IPS-11a (cell line): ENCODE results near the gene MAML2.

Experiments
- H3K4me3 ChIP-seq: one replicate; pipeline ENCODE4 v1.5.1; 2013; ENCODE audit warnings: low read depth, low read length, control low read depth

Gene MAML2

GRCh38 chr11:96318850-96319249 lies 24.1 kb downstream of the MAML2 start:
- no peak overlapping the region for H3K4me3 ChIP-seq

- no peak overlapping the region for H3K4me3 ChIP-seq
Observed at GRCh38 chr11:96318399-96318798, 24.6 kb downstream of the MAML2 start.

GRCh38 chr11:96317985-96318384 lies 25.0 kb downstream of the MAML2 start:
- H3K4me3 ChIP-seq: no peak overlapping the region

- no peak overlapping the region for H3K4me3 ChIP-seq
Observed at GRCh38 chr11:96317571-96317970, 25.4 kb downstream of the MAML2 start.

GRCh38 chr11:96316869-96317268 lies 26.1 kb downstream of the MAML2 start:
- H3K4me3 ChIP-seq: no peak overlapping the region

GRCh38 chr11:96315476-96315875 lies 27.5 kb downstream of the MAML2 start:
- H3K4me3 ChIP-seq: no peak overlapping the region

GRCh38 chr11:96314326-96315020 lies 28.5 kb downstream of the MAML2 start:
- H3K4me3 ChIP-seq: no peak overlapping the region

- H3K4me3 ChIP-seq: no peak overlapping the region
Observed at GRCh38 chr11:96313163-96313562, 29.8 kb downstream of the MAML2 start.

- H3K4me3 ChIP-seq: no peak overlapping the region
Observed at GRCh38 chr11:96311120-96311568, 31.9 kb downstream of the MAML2 start.

GRCh38 chr11:96310236-96310635 lies 32.8 kb downstream of the MAML2 start:
- no peak overlapping the region for H3K4me3 ChIP-seq

GRCh38 chr11:96309643-96310017 lies 33.4 kb downstream of the MAML2 start:
- H3K4me3 ChIP-seq: no peak overlapping the region

- no peak overlapping the region for H3K4me3 ChIP-seq
Observed at GRCh38 chr11:96309016-96309642, 33.9 kb downstream of the MAML2 start.

- H3K4me3 ChIP-seq: no peak overlapping the region
Observed at GRCh38 chr11:96307776-96308140, 35.2 kb downstream of the MAML2 start.

- no peak overlapping the region for H3K4me3 ChIP-seq
Observed at GRCh38 chr11:96306933-96307775, 35.8 kb downstream of the MAML2 start.

- no peak overlapping the region for H3K4me3 ChIP-seq
Observed at GRCh38 chr11:96306600-96306932, 36.4 kb downstream of the MAML2 start.

- no peak overlapping the region for H3K4me3 ChIP-seq
Observed at GRCh38 chr11:96306071-96306470, 36.9 kb downstream of the MAML2 start.

GRCh38 chr11:96303980-96304379 lies 39.0 kb downstream of the MAML2 start:
- H3K4me3 ChIP-seq: no peak overlapping the region

- H3K4me3 ChIP-seq: no peak overlapping the region
Observed at GRCh38 chr11:96303064-96303463, 39.9 kb downstream of the MAML2 start.

- no peak overlapping the region for H3K4me3 ChIP-seq
Observed at GRCh38 chr11:96301818-96302217, 41.2 kb downstream of the MAML2 start.

GRCh38 chr11:96299155-96299888 lies 43.7 kb downstream of the MAML2 start:
- H3K4me3 ChIP-seq: no peak overlapping the region

GRCh38 chr11:96295369-96295768 lies 47.6 kb downstream of the MAML2 start:
- no peak overlapping the region for H3K4me3 ChIP-seq
